CD1c-positive myeloid dendritic cell (primary cell): ENCODE measurements around the gene FOXK2.
"Not testable (repeated sequence)": the region's sequence is repeated elsewhere in the genome, so short reads cannot be mapped to it uniquely, and the experiment has no call there.

Source experiments
- DNase-seq: peaks from one replicate; pipeline ENCODE4 v3.0.0-alpha.2; 2016; ENCODE audit errors: extremely low spot score

The FOXK2 gene

GRCh38 chr17:82495844-82496528 lies 23.5 kb upstream of the FOXK2 start:
- no peak for DNase-seq

GRCh38 chr17:82496529-82497434 lies 22.8 kb upstream of the FOXK2 start:
- DNase-seq = peak; percentile 96

GRCh38 chr17:82497483-82498405 lies 21.8 kb upstream of the FOXK2 start:
- peak; percentile 55 for DNase-seq

GRCh38 chr17:82502207-82502606 lies 17.3 kb upstream of the FOXK2 start:
- DNase-seq = no peak

- DNase-seq = no peak
Observed at GRCh38 chr17:82503094-82503727, 16.3 kb upstream of the FOXK2 start.

GRCh38 chr17:82503728-82504308 lies 15.7 kb upstream of the FOXK2 start:
- no peak for DNase-seq

- DNase-seq = no peak
Observed at GRCh38 chr17:82505296-82505695, 14.2 kb upstream of the FOXK2 start.

GRCh38 chr17:82506402-82506801 lies 13.1 kb upstream of the FOXK2 start:
- not testable (repeated sequence) for DNase-seq

- DNase-seq = no peak
Observed at GRCh38 chr17:82507631-82508175, 11.8 kb upstream of the FOXK2 start.

- not testable (repeated sequence) for DNase-seq
Observed at GRCh38 chr17:82511642-82512041, 7.9 kb upstream of the FOXK2 start.

GRCh38 chr17:82513864-82514263 lies 5.7 kb upstream of the FOXK2 start:
- DNase-seq = not testable (repeated sequence)

GRCh38 chr17:82517230-82517865 lies 2.2 kb upstream of the FOXK2 start:
- DNase-seq = no peak

GRCh38 chr17:82519971-82520903 lies 705 bp downstream of the FOXK2 start:
- DNase-seq = peak; percentile 44

- DNase-seq = no peak
Observed at GRCh38 chr17:82524540-82524939, 5.0 kb downstream of the FOXK2 start.

- no peak for DNase-seq
Observed at GRCh38 chr17:82525712-82526111, 6.2 kb downstream of the FOXK2 start.

GRCh38 chr17:82527898-82528297 lies 8.4 kb downstream of the FOXK2 start:
- no peak for DNase-seq

- peak; percentile 33 for DNase-seq
Observed at GRCh38 chr17:82528484-82529265, 9.1 kb downstream of the FOXK2 start.

GRCh38 chr17:82529914-82530300 lies 10.4 kb downstream of the FOXK2 start:
- no peak for DNase-seq
